Activated B cell treated with CpG ODN at 0.5 μM for 24 hours (primary cell): Measurements from ENCODE around the gene DNAJC5. TPM values are rescaled to one million over a fixed set of nuclear protein-coding genes. Genes with fewer than 3 reads are reported as not detected.
"Not testable (repeated sequence)": the region's sequence is repeated elsewhere in the genome, so short reads cannot be mapped to it uniquely, and the experiment has no call there.

Experiments used
- ATAC-seq: fragments of 200-7000 bp; cut with Tn5 transposase; one replicate; pipeline ENCODE4 v1.10.0; 2021; ENCODE audit warnings: low read depth, mild to moderate bottlenecking, moderate library complexity
- CTCF ChIA-PET: fragments of 350-600 bp; sonication (Branson Sonifier 250); formaldehyde crosslinking; loops from one replicate; lab custom pipeline; 2021; ENCODE audit warnings: antibody characterized with exemption; lab: Charles Lee
- POLR2A ChIA-PET: fragments of 350-600 bp; sonication (Branson Sonifier 250); formaldehyde crosslinking; loops from one replicate; lab custom pipeline; 2021; ENCODE audit warnings: antibody characterized with exemption; lab: Charles Lee
- DNase-seq: peaks from one replicate; pipeline ENCODE4 v3.0.0; 2022
- H3K27ac Mint-ChIP-seq: one replicate; pipeline ENCODE4 v1.8.0; 2020; ENCODE audit warnings: mixed read lengths
- H3K27me3 Mint-ChIP-seq: one replicate; pipeline ENCODE4 v1.8.0; 2021; ENCODE audit warnings: mixed read lengths
- H3K36me3 Mint-ChIP-seq: one replicate; pipeline ENCODE4 v1.8.0; 2021; ENCODE audit warnings: low read depth, mixed read lengths
- H3K4me1 Mint-ChIP-seq: one replicate; pipeline ENCODE4 v1.8.0; 2021; ENCODE audit warnings: mixed read lengths
- H3K4me3 Mint-ChIP-seq: one replicate; pipeline ENCODE4 v1.8.0; 2020; ENCODE audit warnings: mild to moderate bottlenecking, mixed read lengths
- H3K9me3 Mint-ChIP-seq: one replicate; pipeline ENCODE4 v1.8.0; 2020; ENCODE audit warnings: mixed read lengths
- CTCF ChIP-seq: fragments of 200-600 bp; IDR thresholded peaks from one replicate; pipeline ENCODE4 v1.8.0; 2022; ENCODE audit warnings: antibody characterized with exemption, mild to moderate bottlenecking
- intact Hi-C: fragments of 100-400 bp; cut with micrococcal nuclease; formaldehyde crosslinking; loops from one replicate; pipeline ENCODE4 v1.15.1; 2024
- total RNA-seq: library from RNA; stranded (reverse); gene quantifications from 2 replicates; pipeline ENCODE4 v1.2.3, GENCODE V29; 2022

Gene DNAJC5
- total RNA-seq, 1 donor from 2014 or later, result 28.6 TPM

GRCh38 chr20:63968928-63969760 lies 74.2 kb downstream of the DNAJC5 start:
- Mint-ChIP-seq H3K27ac (peak overlapping the region; percentile 70), H3K4me1 (peaks cover 19% of the 10 kb centered on the region), H3K4me3 (peak overlapping the region; percentile 83), H3K27me3 (no peaks in the 10 kb centered on the region), H3K36me3 (peaks cover 8% of the 10 kb centered on the region), H3K9me3 (no peaks in the 10 kb centered on the region)
- no peak for TF ChIP-seq CTCF
- peak; percentile 33 for DNase-seq
- CTCF ChIA-PET, result no interaction called here
- intact Hi-C loops, result loop anchor here (1.0 kb wide), 1 partner anchor 13 kb away; the partner anchor contains the start of gene UCKL1
- POLR2A ChIA-PET, result interaction anchor here (0.7 to 1.0 kb wide), 2 partner anchors 12 to 13 kb away, joined by 4 read pairs; partner anchors contain the start of gene UCKL1
- peak; percentile 15 for ATAC-seq

GRCh38 chr20:63969838-63970713 lies 75.2 kb downstream of the DNAJC5 start, which contains the start of gene ZNF512B:
Gene ZNF512B, minus strand, starts transcription at chr20:63969930. Its CDS starts 1,980 bp downstream, at chr20:63967950.
- Mint-ChIP-seq H3K4me1 (peaks cover 19% of the 10 kb centered on the region), H3K36me3 (peaks cover 12% of the 10 kb centered on the region), H3K27ac (peak within 1 kb of the TSS; percentile 70), H3K4me3 (peak within 1 kb of the TSS; percentile 83), H3K27me3 (no peaks in the 10 kb centered on the region), H3K9me3 (no peaks in the 10 kb centered on the region)
- ATAC-seq (peak; percentile 68), DNase-seq (peak; percentile 41)
- ChIA-PET POLR2A (interaction anchor here (0.6 kb wide), 1 partner anchor 14 kb away, joined by 4 read pairs; the partner anchor contains the start of gene UCKL1), CTCF (no interaction called here)
- no peak for TF ChIP-seq CTCF
- intact Hi-C loops, result loop anchor here (1.0 to 5.0 kb wide), 5 partner anchors 14 to 913 kb away; partner anchors contain the start of genes ARFRP1, UCKL1 and ZGPAT

GRCh38 chr20:63970714-63971431 lies 75.9 kb downstream of the DNAJC5 start:
- no peak for ATAC-seq
- intact Hi-C loops, result loop anchor here (5.0 kb wide), 4 partner anchors 264 to 914 kb away; partner anchors contain the start of genes ARFRP1 and ZGPAT

GRCh38 chr20:63971960-63972311 lies 77.0 kb downstream of the DNAJC5 start:
- not testable (repeated sequence) for DNase-seq, H3K9me3 Mint-ChIP-seq, ATAC-seq, H3K27ac Mint-ChIP-seq, H3K4me3 Mint-ChIP-seq, H3K27me3 Mint-ChIP-seq
- Mint-ChIP-seq H3K4me1 (peaks cover 22% of the 10 kb centered on the region), H3K36me3 (peaks cover 12% of the 10 kb centered on the region)
- ChIA-PET POLR2A (interaction anchor here (0.6 kb wide), 1 partner anchor 1850 kb away, joined by 3 read pairs; no protein-coding TSS in a partner anchor), CTCF (interaction anchor here (0.7 kb wide), 1 partner anchor 16 kb away, joined by 4 read pairs; the partner anchor contains the start of gene UCKL1)
- intact Hi-C loops, result loop anchor here (2.0 to 5.0 kb wide), 5 partner anchors 265 to 915 kb away; partner anchors contain the start of genes ARFRP1 and ZGPAT

More at GRCh38 chr20:63970714-63971431, 75.9 kb downstream of the DNAJC5 start:
- H3K4me1 Mint-ChIP-seq, result peaks cover 19% of the 10 kb centered on the region
- H3K27ac Mint-ChIP-seq, result no peak overlapping the region
- peak overlapping the region; percentile 72 for H3K4me3 Mint-ChIP-seq
- H3K36me3 Mint-ChIP-seq, result peaks cover 12% of the 10 kb centered on the region
- no peak for DNase-seq
- no peaks in the 10 kb centered on the region for H3K27me3 Mint-ChIP-seq
- ChIA-PET CTCF (no interaction called here), POLR2A (interaction anchor here (0.6 kb wide), 1 partner anchor 1849 kb away, joined by 3 read pairs; no protein-coding TSS in a partner anchor)
- H3K9me3 Mint-ChIP-seq, result no peaks in the 10 kb centered on the region
- TF ChIP-seq CTCF, result no peak
